Sigmoid colon (tissue), 4 donors: ENCODE data around the gene AIG1.

ENCODE experiments used
- CTCF ChIP-seq, 4 experiments: fragments of 450-650 bp in 3 of 4; fragments of 200-600 bp in 1 of 4; IDR thresholded peaks; one replicate each; pipeline ENCODE4 v1.5.1; 2016 to 2019; ENCODE audit warnings: antibody characterized with exemption in 4 of 4, mild to moderate bottlenecking in 3 of 4, moderate library complexity in 2 of 4
- EP300 ChIP-seq, 4 donors: sonication (generic); formaldehyde crosslinking; IDR thresholded peaks; one replicate each; pipeline ENCODE4 v1.6.1; 2017; ENCODE audit warnings: antibody characterized with exemption in 4 of 4

GRCh38 chr6:143331362-143331761 lies 270.7 kb downstream of the AIG1 start:
- TF ChIP-seq CTCF (IDR thresholded peaks at IDR 0.05) (no peak), EP300 (IDR thresholded peaks at IDR 0.05) (no peak)
